ENCODE data around the gene RALGPS1.

GRCh38 chr9:127112735-127113161 lies 198.2 kb downstream of the RALGPS1 start:
- TF ChIP-seq ZFX (IDR thresholded peaks at IDR 0.05) = no peak
- no peak for TF ChIP-seq CTCF (conservative IDR thresholded peaks at IDR 0.05)
